Right lobe of liver (tissue), 4 donors: ENCODE measurements around the gene PHLDA2.

Source experiments
- CTCF ChIP-seq, 4 donors: fragments of 200-600 bp in 3 of 4; fragments of 450-650 bp in 1 of 4; IDR thresholded peaks; one replicate each; pipeline versions ENCODE4 v1.5.1 to v1.8.0; 2016 to 2022; ENCODE audit warnings: antibody characterized with exemption in 4 of 4, mild to moderate bottlenecking in 2 of 4
- POLR2A ChIP-seq: fragments of 450-650 bp; IDR thresholded peaks from one replicate; pipeline ENCODE4 v1.6.1; 2017; ENCODE audit warnings: antibody characterized with exemption, mild to moderate bottlenecking
- donor health status: DM: no; HTN: no; CAD: no.
- donor health status: DM: no; HTN: no; CAD: no.
- donor health status: DM: no; HTN: yes; CAD: no.

GRCh38 chr11:2901196-2901796 is 27.9 kb downstream of the PHLDA2 start:
- TF ChIP-seq CTCF (IDR thresholded peaks at IDR 0.05) (no peak), POLR2A (no peak)
